Keratinocyte (primary cell): ENCODE measurements around the gene GNB3.

Experiments
- CTCF ChIP-seq, 3 experiments: IDR thresholded peaks in 1 of 3; conservative IDR thresholded peaks in 1 of 3; optimal IDR thresholded peaks in 1 of 3; 2 replicates in 2 of 3; 3 replicates in 1 of 3; pipeline versions ENCODE3 to v1.5.1; 2011; ENCODE audit warnings: low read length in 3 of 3, mild to moderate bottlenecking in 3 of 3, moderate library complexity in 2 of 3, control low read depth in 1 of 3, inconsistent platforms in 1 of 3; ENCODE audit not compliant: insufficient read depth in 2 of 3; ENCODE audit errors: extremely low read depth in 1 of 3
- EZH2 ChIP-seq: IDR thresholded peaks from one replicate; pipeline ENCODE4 v1.6.1; 2012; ENCODE audit warnings: inconsistent platforms, mild to moderate bottlenecking, low read length, moderate library complexity

GRCh38 chr12:6795088-6795487, 45.6 kb upstream of the GNB3 start:
- TF ChIP-seq CTCF (optimal IDR thresholded peaks at IDR 0.05 in 1 of 3, IDR thresholded peaks at IDR 0.05 in 1 of 3, conservative IDR thresholded peaks at IDR 0.05 in 1 of 3; ENCODE audit: extremely low read depth in 1 of 3, insufficient read depth in 2 of 3, low read length in 3 of 3): no peak
- TF ChIP-seq EZH2: no peak
